HepG2 (cell line): Measurements from ENCODE around the gene SLC4A2. TPM values are rescaled to one million over a fixed set of nuclear protein-coding genes. Genes with fewer than 3 reads are reported as not detected.

ENCODE experiments used
- ATAC-seq: fragments of 200-7000 bp; cut with Tn5 transposase; 3 replicates; pipeline ENCODE4 v1.9.1; 2020; ENCODE audit warnings: mild to moderate bottlenecking, moderate library complexity
- BruUV-seq: library from RNA; stranded (reverse); fragments of 400-500 nt; replicated peaks from 2 replicates; lab custom pipeline; 2021; lab: Mats Ljungman, UMichigan
- CTCF ChIA-PET: fragments of 300-600 bp; formaldehyde crosslinking; extraction: SDS; loops from one replicate; lab custom pipeline; 2021; ENCODE audit warnings: low total read pairs, inconsistent platforms, low intra/inter-chr PET ratio; lab: Yijun Ruan, JAX
- POLR2A ChIA-PET: fragments of 350-600 bp; sonication (Branson Sonifier 250); formaldehyde crosslinking; loops from one replicate; lab custom pipeline; 2020; ENCODE audit warnings: antibody characterized with exemption, inconsistent platforms; lab: Yijun Ruan, JAX
- DNase-seq: peaks from one replicate; pipeline ENCODE4 v3.0.0-alpha.2; 2015; ENCODE audit warnings: low spot score
- FAIRE-seq: peaks from 3 replicates; lab custom pipeline; 2011; peaks lifted over from hg19 to GRCh38; lab: Jason Lieb, UNC
- H2AFZ ChIP-seq: one replicate; pipeline ENCODE4 v1.6.1; 2011; ENCODE audit warnings: low read length, inconsistent platforms
- H3K27ac ChIP-seq: fragments of 300-600 bp; 3 replicates; pipeline ENCODE4 v1.8.0; 2011; ENCODE audit warnings: mixed run types, mild to moderate bottlenecking, mixed read lengths, low read length, inconsistent platforms; ENCODE audit not compliant: insufficient read depth; ENCODE audit errors: extremely low read length
- H3K27me3 ChIP-seq, 2 experiments: fragments of 200-600 bp in 1 of 2; 2 replicates in 1 of 2; 3 replicates in 1 of 2; pipeline versions ENCODE4 v1.6.0 to v1.8.0; 2011; ENCODE audit warnings: low read length in 2 of 2, mild to moderate bottlenecking in 2 of 2, moderate library complexity in 2 of 2, inconsistent platforms in 1 of 2; ENCODE audit not compliant: insufficient read depth in 2 of 2, control insufficient read depth in 1 of 2
- H3K36me3 ChIP-seq, 2 experiments: fragments of 200-600 bp in 1 of 2; replicated peaks in 1 of 2; 2 replicates in 1 of 2; 3 replicates in 1 of 2; pipeline versions ENCODE4 v1.5.1 to v1.8.0; 2011; ENCODE audit warnings: low read length in 2 of 2, inconsistent platforms in 1 of 2; ENCODE audit not compliant: insufficient read depth in 2 of 2, control insufficient read depth in 1 of 2
- H3K4me1 ChIP-seq: 2 replicates; pipeline ENCODE4 v1.5.1; 2012; ENCODE audit warnings: low read length, inconsistent platforms; ENCODE audit not compliant: insufficient read depth
- H3K4me2 ChIP-seq: 2 replicates; pipeline ENCODE4 v1.6.0; 2011; ENCODE audit warnings: low read depth, low read length, inconsistent platforms
- H3K4me3 ChIP-seq, 3 experiments: fragments of 200-600 bp in 1 of 3; sonication (generic), shearing (Covaris generic) in 1 of 3; replicated peaks in 1 of 3; 2 replicates each; pipeline ENCODE4 v1.5.1; 2011 to 2016; ENCODE audit warnings: low read length in 3 of 3, inconsistent platforms in 2 of 3, low read depth in 2 of 3, mild to moderate bottlenecking in 2 of 3, control low read depth in 1 of 3, mixed read lengths in 1 of 3; ENCODE audit not compliant: insufficient read depth in 1 of 3
- H3K79me2 ChIP-seq: one replicate; pipeline ENCODE4 v1.6.1; 2011; ENCODE audit warnings: low read length, inconsistent platforms; ENCODE audit not compliant: insufficient read depth
- H3K9ac ChIP-seq: 2 replicates; pipeline ENCODE4 v1.6.0; 2011; ENCODE audit warnings: mild to moderate bottlenecking, low read depth, low read length, inconsistent platforms; ENCODE audit not compliant: insufficient read depth
- H3K9me3 ChIP-seq: 2 replicates; pipeline ENCODE4 v1.5.1; 2012; ENCODE audit warnings: mild to moderate bottlenecking, low read length
- H4K20me1 ChIP-seq: 2 replicates; pipeline ENCODE4 v1.6.0; 2011; ENCODE audit warnings: inconsistent platforms, mild to moderate bottlenecking, low read length, moderate library complexity; ENCODE audit not compliant: insufficient read depth
- ZBTB38 ChIP-seq: sonication (generic); formaldehyde crosslinking; IDR thresholded peaks from 2 replicates; pipeline ENCODE4 v1.5.1; 2020; ENCODE audit warnings: mild to moderate bottlenecking, missing genetic modification reagents
- ZNF232 ChIP-seq: sonication (generic); formaldehyde crosslinking; IDR thresholded peaks from 2 replicates; pipeline ENCODE4 v1.4.0; 2020; ENCODE audit warnings: missing genetic modification reagents, borderline replicate concordance
- ZNF768 ChIP-seq: sonication (generic); formaldehyde crosslinking; IDR thresholded peaks from 2 replicates; pipeline ENCODE4 v1.4.0; 2020; ENCODE audit warnings: missing genetic modification reagents
- ZSCAN31 ChIP-seq: sonication (generic); formaldehyde crosslinking; IDR thresholded peaks from 2 replicates; pipeline ENCODE4 v1.5.0; 2020; ENCODE audit warnings: low read depth, mild to moderate bottlenecking, missing genetic modification reagents
- WGBS: methylation state at CpG from one replicate; pipeline ENCODE4 v1.1.6; 2017; ENCODE audit warnings: low lambda C conversion rate; 5-methylcytosine and 5-hydroxymethylcytosine counted together
- in situ Hi-C: cut with HindIII; loops from 2 replicates; pipeline ENCODE4 v1.10.0; 2017; ENCODE audit warnings: low pct_unique_long_range_greater_than_20kb; ENCODE audit not compliant: extremely low pct_ligation_motif_present
- intact Hi-C: fragments of 100-400 bp; cut with micrococcal nuclease; formaldehyde crosslinking; loops from one replicate; pipeline ENCODE4 v1.10.0; 2022; ENCODE audit not compliant: unreplicated experiment
- polyA plus RNA-seq, 8 experiments: library from polyadenylated mRNA; depleted of rRNA in 3 of 8; stranded (reverse) in 7 of 8; unstranded in 1 of 8; fragments of >200 nt; fragmentation: Illumina TruSeq in 4 of 8; extraction: Trizol in 4 of 8; gene quantifications; 2 replicates each; pipeline versions ENCODE4 v1.2.1 to v1.2.3, GENCODE V29; 2011 to 2016; ENCODE audit warnings: low read depth in 4 of 8, missing spikeins in 1 of 8, mixed read lengths in 1 of 8; ENCODE audit not compliant: insufficient read depth in 1 of 8
- total RNA-seq, 5 experiments: library from RNA; depleted of rRNA; stranded (reverse); fragments of >200 nt; fragmentation: Illumina TruSeq; extraction: Trizol; gene quantifications; 2 replicates each; pipeline ENCODE4 v1.2.3, GENCODE V29; 2016; ENCODE audit warnings: low read depth in 1 of 5

SLC4A2 gene
- total and polyA plus RNA-seq, 2 of the 13 experiments (the other 11 are each of a cell fraction or from before 2014, with no cell fraction given) = 51.9 to 73.4 TPM

- POLR2A ChIA-PET = no interaction called here
- CTCF ChIA-PET = no interaction called here
- Histone ChIP-seq H3K9me3 (no peaks in the 10 kb centered on the region), H4K20me1 (peaks cover 66% of the 10 kb centered on the region), H2AFZ (no peak overlapping the region), H3K4me3 (no peak overlapping the region), H3K27me3 (no peaks in the 10 kb centered on the region), H3K4me1 (peaks cover 8% of the 10 kb centered on the region), H3K9ac (no peak overlapping the region), H3K4me2 (no peak overlapping the region), H3K79me2 (peaks cover 84% of the 10 kb centered on the region), H3K36me3 (peaks cover 7 to 35% of the 10 kb centered on the region in 2 experiments; a peak in 4 of 5 replicates), H3K27ac (no peak overlapping the region)
- DNase-seq (no peak), FAIRE-seq (no peak), ATAC-seq (no peak)
- TF ChIP-seq ZNF768 (CRISPR knock-in tag) (peak; percentile 85), ZSCAN31 (no peak)
- in situ Hi-C loops = no loop called here
- intact Hi-C loops = no loop called here
- WGBS = 93% methylated on average over 17 of the region's 17 CpGs
- BruUV-seq = no TSS peak
Observed at GRCh38 chr7:151095828-151096475, 36.6 kb downstream of the SLC4A2 start.

GRCh38 chr7:151099486-151100211 lies 40.3 kb downstream of the SLC4A2 start:
- Histone ChIP-seq H3K79me2 (peaks cover 77% of the 10 kb centered on the region), H3K4me3 (no peak overlapping the region), H2AFZ (no peak overlapping the region), H3K9me3 (no peaks in the 10 kb centered on the region), H3K27ac (no peak overlapping the region), H3K36me3 (peaks cover 2 to 26% of the 10 kb centered on the region in 2 experiments; a peak in 3 of 5 replicates), H3K27me3 (no peaks in the 10 kb centered on the region), H4K20me1 (peaks cover 49% of the 10 kb centered on the region), H3K9ac (no peak overlapping the region), H3K4me2 (no peak overlapping the region), H3K4me1 (no peaks in the 10 kb centered on the region)
- FAIRE-seq = no peak
- CTCF ChIA-PET = no interaction called here
- intact Hi-C loops = no loop called here
- POLR2A ChIA-PET = no interaction called here
- BruUV-seq = no TSS peak
- ATAC-seq = no peak
- in situ Hi-C loops = no loop called here
- no peak for DNase-seq
- 98% methylated on average over 17 of the region's 20 CpGs for WGBS
- TF ChIP-seq ZBTB38 (CRISPR knock-in tag) (peak; percentile 74), ZNF232 (CRISPR knock-in tag) (no peak)
